HG02970 (cell line): ENCODE data around the gene PLA2G2D.
"Not testable (repeated sequence)": the region's sequence is repeated elsewhere in the genome, so short reads cannot be mapped to it uniquely, and the experiment has no call there.

ENCODE experiments used
- ATAC-seq: cut with Tn5 transposase; IDR thresholded peaks from one replicate; pipeline ENCODE4 v1.9.1; 2021; ENCODE audit warnings: mild to moderate bottlenecking, moderate library complexity, moderate number of reproducible peaks; ENCODE audit not compliant: unreplicated experiment, low FRiP score

Gene PLA2G2D

DNA sequence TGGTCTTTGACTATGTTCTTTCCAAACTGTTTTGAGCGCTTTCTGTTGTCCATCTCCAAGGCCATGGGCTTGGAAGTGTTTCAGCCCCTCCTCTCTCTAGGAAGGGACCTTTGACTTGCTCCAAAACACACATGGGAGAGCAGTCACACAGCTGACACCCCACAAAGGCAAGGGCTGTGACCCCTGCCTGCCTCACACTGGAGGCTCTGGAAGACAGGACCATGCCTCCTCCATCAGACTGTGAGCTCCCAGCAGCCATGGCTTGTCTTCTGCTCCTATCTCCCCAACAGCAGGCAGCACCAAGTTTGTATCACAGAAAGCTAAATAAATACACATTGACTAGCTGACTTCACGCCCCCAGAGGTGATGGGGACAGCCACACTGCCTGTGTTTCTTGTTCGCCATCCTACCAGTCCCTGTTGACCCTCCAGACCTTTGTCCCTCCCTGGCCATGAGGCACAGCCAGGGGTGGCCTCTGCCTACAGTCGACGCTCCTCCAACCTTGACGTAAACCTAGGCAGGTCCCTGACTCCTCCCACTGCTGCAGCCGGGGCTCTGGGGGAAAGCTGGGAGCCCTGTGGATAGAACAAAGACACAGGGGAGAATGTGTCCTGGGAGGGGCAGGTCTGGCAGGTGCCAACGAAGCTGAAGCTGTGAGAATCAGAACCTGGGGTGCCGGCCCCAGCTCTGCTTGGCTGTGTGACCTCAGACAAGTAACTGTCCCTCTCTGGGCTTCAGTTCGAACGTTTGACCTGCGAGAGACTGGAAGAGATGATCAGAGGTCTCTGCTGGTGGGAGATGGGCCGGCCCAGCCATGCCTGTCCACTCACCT, 24.6 kb upstream of the PLA2G2D start:
- no peak for ATAC-seq

DNA sequence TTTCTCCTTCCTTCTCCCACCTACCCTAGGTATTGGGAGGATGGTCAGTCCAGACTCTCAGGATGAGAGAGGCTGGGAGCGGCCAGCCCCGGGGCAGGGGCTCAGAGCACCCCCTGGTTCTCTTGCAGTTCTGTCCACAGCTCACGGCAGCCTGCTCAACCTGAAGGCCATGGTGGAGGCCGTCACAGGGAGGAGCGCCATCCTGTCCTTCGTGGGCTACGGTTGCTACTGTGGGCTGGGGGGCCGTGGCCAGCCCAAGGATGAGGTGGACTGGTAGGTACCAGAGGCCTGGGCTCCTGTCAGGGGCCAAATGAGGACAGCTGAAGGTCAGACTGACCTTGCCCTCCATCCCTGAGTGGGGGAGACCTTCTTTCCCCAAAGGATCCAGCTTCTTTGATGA, 24.0 kb upstream of the PLA2G2D start:
- ATAC-seq = no peak

DNA sequence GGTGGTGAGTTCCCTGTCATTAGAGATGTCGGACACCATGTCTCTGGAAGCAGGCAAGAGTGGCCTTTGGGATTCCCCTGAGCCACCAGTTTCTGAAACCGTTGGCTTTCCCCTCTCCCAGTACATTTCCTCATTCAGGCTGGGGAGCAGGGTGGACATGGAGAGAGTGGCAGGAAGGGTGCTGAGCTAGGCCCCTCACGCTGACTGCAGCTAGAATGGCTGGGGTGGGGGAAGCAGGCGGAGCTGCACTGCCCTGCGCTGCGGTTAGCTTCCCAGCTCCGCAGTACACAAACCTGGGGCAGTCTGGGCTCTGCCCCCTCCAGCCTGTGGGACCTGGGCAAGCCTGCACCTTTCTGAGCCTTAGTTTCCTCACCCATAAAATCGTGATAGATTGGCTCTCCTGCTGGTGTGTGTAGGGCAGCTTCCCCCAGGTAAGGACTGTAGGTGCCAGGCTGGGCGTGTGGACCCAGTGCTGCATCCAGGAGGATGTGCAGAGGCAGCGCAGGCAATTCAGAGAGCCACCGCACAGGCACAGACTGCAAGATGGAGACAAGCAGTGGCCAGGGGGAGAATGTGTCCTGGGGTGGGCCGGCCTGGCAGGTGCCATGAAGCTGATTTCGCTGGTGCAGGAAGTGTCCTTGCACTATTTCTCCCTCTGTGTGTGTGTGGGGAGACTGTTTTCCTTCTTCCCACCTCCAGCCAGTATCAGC, 22.8 kb upstream of the PLA2G2D start:
- no peak for ATAC-seq

DNA sequence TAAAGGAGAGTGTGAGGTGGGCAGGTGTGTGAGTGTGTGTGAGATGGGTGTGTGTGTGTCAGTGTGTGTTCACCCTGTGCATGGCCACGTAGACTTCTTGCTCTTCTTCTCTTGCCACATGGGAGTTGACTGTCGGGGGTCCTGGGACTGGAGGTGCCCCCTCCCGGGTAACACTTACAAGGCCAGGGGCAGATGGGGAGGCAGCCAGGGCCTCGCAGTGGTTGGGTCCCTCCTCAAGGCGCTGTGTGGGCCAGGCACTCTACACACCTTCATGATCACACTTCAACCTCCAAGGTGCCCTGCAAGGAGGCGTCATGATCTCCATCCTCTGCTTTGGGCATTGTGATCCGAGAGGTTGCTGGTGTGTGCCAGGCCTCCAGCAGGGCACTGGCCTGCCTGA, 22.1 kb upstream of the PLA2G2D start:
- no peak for ATAC-seq

DNA sequence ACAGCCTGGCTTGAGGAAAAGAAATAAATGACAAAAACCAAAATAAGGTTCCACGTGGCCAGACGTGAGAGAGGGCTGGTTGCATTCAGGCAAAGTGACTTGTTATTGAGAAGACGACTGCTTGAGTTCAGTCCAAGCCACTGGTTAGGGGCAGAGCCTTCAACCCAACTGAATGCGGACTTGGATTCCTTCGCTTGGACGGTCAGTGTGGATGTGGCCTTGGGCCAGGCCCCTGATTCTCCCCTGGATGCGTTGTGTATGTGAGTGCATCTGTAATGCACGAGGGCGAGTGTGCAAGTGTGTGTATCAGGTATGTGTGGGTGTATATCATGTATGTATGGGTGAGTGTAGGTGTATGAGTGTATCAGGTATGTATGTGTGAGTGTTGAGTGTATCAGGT, 21.7 kb upstream of the PLA2G2D start:
- no peak for ATAC-seq

DNA sequence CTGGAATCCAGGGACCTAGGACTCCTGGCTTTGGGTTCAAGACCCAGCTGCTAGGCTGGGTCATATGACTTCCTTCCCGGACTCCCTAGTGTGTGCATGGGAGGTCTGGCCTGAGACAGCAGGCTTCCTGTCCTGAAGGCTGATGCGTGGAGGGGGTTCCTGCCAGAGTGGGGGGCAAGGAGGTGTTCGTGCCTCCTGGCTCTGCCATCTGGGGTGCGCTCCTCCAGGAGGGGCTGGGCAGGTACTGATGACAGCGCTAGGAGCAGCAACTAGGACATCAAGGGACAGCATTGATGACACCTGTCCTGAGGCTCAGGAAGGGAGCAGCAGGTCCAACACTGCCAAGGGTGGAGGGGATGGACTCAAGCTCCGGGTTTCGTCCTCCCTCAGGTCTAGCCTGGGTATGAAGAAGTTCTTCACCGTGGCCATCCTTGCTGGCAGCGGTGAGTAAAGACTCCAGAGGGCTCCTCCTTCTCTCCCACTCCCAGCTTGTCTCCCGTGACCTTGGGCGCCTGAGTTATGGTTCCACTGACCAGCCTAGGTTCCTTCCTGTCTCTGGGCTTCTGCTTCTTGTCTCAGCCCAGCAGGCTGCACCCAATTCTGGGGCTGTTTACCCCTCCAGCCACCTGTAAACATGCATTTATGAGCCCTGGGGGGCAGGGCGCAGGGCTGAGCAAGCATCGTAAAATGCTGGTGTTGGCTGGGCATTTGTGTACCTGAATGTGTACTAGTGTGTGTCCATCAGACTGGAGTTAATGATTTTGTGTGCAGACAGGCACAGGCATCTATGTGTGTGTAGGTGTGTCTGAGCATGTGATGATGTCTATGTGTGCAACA, 20.7 kb upstream of the PLA2G2D start:
- ATAC-seq = no peak

DNA sequence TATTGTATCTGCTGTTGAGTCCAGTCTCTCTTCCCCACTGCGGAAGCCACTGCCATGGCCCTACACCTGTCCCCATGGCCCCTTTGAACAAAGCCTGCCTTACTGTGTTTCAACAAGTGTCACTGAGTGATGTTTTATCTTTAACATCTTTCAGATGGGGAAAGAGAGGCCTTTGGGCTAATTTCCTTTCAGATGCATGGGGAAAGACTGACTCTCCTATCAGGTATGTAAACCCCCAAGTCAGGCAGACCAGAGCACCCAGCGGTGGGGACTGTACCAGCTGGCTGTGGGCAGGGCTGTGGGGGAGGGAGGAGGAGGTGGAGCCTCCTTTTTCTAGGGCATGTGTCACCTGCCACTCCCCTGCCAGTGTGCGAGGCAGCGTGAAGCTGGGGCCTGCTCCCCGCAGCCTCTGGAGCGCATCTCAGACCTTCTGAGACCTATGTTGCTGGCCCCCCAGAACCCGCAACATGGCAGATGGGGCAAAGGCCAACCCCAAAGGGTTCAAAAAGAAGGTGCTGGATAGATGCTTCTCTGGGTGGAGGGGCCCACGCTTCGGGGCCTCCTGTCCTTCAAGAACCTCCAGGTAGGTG, 19.7 kb upstream of the PLA2G2D start, which contains the start of gene PLA2G2F:
TSS of gene PLA2G2F (plus strand) at position 363 of the 590 bp plus-strand sequence. CDS start at position 468, 105 bp downstream.
- no peak for ATAC-seq

DNA sequence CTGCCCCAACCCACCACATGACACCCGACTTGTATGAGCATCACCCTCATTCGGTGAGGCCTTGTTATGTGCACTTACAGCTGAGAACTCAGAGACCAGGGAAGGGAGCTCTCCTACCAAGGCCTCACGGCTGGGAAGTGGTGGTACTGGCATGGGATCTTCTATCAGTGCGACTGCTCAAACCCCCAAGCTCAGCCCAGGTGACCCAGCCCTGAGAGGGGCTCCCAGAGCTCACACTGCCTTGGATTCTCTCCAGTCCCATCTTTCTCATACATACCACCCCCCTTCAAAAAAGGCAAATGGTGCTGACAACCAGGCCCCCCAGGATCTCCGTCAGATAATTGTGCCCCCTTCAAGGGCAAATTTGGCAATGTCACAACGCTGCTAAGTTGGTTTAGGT, 19.0 kb upstream of the PLA2G2D start:
- no peak for ATAC-seq

DNA sequence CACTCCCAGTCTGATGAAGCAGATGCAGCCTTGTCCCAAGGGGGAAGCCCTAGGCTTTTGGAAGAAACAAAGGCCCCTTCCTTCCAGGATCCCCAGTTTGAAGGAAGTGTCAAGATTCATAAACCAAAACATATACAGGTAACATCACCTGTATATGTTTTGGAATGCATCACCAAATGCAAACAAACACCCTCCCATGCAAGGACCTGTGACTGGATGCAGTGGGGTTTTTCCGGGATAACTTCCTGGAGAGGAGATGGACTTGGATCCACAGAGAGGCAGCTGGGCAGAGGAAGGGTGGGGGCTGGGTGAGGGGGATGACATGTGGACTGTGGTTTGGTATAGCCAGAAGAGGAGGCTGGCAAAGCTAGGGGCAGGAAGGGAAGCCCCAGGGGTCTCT, 18.3 kb upstream of the PLA2G2D start:
- no peak for ATAC-seq

DNA sequence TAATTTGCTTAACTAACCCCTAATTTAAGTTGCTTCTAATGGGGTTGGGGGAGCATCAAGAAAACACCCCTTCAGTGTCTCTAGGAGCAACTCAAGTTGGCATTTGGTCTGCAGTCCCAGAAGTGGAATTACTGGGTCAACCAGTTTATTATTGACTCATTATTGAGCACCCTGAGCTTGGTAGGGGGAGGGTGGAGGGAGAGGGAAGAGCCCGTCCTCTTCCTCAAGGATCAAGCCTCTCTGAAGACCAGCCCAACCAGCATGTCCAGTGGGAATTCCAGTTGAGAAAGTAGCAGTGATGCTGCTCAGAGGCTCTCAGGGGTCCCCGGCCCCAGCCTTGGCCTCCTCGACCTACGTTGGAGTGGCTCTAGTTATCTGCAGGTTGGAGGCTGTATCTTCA, 17.7 kb upstream of the PLA2G2D start:
- no peak for ATAC-seq

DNA sequence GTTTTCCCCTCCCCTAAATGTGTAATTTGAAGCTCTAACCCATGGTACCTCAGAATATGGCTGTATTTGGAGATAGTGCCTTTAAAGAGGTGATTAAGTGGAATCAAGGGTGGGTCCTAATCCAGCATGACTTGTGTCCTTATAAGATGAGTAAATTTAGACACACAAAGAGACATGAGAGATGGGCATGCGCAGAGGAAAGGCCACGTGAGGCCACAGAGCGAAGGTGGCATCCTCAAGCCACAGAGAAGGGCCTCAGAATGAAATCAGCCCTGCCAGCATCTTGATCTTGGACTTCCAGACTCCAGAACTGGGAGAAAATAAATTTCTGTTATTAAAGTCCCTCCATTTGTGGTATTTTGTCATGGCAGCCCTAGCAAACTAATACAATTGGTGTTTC, 16.9 kb upstream of the PLA2G2D start:
- no peak for ATAC-seq

DNA sequence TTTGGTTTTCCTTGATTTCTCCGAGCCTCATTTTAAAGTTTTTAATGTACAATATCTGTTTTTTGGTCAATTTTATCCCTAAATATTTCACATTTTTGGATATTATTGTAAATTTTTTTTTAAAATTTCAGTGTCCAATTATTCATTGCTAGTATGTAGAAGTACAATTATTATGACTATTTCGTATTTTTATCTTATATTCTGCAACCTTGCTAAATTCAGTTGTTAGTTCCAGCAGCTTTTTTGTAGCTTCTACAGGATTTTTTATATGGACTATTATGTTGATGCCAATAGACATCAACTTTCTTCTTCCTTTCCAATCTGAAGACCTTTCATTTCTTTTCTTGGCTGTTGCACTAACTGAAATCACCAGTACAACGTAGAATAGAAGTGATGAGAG, 15.7 kb upstream of the PLA2G2D start:
- ATAC-seq = no peak

DNA sequence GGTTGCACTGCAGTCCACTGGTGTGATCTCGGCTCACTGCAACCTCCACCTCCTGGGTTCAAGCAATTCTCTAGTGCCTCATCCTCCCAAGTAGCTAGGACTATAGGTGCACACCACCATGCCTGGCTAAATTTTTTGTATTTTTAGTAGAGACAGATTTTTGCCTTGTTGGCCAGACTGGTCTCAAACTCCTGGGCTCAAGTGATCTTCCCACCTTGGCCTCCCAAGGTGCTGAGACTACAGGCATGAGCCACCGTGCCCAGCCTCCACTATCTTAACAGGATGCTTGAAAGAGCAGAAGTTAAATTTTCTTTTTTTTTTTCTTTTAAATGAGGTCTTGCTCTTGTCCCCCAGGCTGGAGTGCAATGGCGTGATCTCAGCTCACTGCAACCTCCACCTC, 11.2 kb upstream of the PLA2G2D start:
- not testable (repeated sequence) for ATAC-seq

DNA sequence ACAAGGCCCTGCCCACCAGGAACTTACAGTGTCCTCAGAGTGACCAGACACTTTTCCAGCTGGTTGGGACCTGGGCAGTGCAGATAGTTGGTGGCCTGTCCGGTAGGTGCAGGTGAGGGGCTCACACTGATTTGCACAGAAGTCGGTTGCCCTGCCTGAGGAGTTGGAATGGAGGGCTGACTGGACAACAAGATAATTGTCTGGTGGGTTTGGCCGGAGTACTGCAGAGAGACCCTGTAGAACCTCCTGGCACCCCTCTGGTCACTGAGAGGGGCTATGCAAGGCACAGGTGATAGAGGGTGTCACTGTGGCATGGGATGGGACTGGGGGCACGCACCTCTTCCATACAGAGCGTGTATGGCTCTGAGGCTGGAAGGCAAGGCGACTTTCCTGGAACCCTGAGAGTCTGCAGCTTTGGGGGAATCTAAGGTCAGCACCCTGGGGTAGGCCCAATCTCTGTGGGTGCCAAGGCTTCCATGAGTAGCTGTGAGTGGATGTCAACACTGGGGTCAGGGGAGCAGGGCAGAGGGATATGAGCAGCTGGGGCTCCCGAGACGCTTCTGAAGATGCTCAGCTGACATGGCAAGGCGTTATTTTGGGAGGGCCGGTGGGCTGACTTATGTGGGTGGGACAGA, 7.6 kb upstream of the PLA2G2D start:
- ATAC-seq = no peak

DNA sequence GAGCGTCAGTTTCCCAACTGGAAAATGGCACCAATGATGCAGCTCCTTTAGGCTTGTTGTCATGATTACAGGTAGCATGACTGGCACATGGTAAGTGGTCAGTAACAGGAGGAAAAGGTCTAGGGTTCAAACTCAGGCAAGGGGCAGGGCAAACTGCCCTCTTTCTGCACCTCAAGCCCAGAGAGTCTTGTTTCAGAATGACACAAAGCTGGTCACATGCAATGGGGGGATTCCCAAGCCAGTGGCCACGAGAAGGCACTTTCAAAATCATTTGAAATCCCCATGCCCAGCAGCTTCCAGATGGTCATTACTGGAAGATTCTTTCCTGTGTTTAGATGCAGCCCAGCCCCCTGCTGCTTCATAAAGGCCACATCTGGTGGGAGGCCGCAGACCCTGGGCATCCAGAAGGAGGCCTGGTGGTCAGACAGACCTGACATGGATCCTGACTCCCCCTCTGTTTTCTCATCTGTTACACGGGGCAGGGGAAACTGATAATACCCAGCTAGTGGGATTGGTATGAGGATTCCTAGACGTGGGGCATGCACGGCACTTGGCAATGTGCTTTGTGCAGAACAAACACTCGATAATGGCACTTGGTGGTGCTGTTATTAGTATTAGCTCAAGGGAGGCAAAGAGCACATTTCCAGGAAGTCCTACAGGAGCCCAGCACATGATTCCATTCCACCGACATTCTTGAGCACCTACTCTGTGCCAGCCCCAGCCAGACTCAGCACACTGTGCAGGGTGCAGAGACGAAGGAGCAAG, 6.9 kb upstream of the PLA2G2D start:
- no peak for ATAC-seq

DNA sequence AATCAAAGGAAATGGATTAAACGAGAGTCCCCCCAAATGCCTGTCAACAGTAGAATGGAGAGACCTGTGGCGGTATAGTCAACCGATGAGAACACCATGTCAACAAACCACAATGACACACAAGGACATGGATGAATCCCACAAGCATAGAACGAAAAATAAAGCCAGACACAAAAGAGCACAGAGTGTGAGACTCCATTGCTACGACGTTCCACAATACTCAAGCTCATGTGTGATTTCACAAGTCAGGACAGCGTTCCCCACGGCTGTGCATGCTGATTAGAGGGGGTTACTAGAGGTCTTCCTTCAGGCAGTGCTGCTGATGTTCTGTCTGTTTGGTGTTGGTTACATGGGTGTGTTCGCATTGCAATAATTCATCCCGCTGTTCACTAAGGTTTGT, 5.8 kb upstream of the PLA2G2D start:
- no peak for ATAC-seq

DNA sequence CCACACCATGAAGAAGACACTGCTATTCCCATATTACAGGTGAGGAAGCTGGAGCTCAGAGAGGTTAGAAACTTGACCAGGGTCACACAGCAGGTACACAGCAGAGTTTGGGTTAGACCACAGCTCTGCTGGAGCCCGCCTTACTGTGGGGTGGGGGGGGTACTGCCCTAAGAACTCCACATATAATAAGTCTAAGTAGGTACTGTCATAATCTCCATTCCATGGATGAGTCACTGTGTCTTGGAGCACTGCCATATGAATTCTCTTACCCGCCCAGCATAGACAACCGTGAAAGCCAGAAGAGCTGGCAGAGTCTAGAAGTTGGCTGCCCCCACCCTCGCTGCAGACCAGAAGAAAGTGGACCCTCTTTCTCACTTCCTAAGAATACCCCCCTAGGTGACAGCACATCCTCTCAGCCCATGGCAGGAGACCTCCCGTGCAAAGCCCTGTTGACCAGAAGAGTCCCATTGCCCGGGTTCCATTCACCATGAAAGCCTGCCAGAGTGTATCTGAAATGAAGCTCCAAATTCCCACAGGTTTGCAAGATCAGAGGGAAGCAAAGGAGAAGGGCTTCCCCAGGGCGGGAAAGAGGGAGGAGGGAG, 5.2 kb upstream of the PLA2G2D start:
- ATAC-seq = no peak

DNA sequence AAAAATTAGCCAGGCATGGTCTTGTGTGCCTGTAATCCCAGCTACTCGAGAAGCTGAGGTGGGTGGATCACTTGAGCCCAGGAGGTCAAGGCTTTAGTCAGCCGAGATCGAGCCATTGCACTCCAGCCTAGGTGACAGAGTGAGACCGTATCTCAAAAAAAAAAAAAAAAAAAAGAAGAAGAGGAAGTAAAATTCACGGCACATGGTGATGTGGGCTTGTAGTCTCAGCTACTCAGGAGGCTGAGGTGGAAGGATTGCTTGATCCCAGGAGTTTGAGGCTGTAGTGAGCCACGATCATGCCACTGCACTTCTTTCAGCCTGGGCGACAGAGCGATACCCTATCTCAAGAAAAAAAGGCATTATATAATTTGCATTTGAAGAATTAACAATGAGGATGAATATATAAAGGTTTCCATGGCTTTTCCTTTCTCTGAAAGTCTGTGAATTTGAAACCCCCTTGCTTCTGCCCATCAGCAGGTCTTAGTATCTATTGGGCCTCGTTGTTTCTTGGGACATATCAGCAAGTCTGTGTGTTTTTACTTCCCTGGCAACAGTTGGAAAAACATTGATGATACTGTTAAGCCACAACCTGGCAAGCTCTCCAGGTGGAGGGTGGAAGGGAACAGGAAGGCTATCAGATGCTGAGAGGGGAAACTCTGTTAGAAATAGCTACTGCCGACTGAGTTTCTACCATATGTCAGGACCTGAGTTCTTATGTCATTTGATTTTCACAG, 4.6 kb upstream of the PLA2G2D start:
- ATAC-seq = no peak
